Measurements from ENCODE around the gene LRRC43.

The LRRC43 gene

GRCh38 chr12:122225683-122226365, 42.9 kb downstream of the LRRC43 start, which contains the start of gene DIABLO:
DIABLO (minus strand) TSS chr12:122226052; CDS start chr12:122226014, 38 bp downstream.
- peak; percentile 98 to 99 for DNase-seq (ENCODE audit: low read depth in 2 of 2, low spot score in 1 of 2)

DNA sequence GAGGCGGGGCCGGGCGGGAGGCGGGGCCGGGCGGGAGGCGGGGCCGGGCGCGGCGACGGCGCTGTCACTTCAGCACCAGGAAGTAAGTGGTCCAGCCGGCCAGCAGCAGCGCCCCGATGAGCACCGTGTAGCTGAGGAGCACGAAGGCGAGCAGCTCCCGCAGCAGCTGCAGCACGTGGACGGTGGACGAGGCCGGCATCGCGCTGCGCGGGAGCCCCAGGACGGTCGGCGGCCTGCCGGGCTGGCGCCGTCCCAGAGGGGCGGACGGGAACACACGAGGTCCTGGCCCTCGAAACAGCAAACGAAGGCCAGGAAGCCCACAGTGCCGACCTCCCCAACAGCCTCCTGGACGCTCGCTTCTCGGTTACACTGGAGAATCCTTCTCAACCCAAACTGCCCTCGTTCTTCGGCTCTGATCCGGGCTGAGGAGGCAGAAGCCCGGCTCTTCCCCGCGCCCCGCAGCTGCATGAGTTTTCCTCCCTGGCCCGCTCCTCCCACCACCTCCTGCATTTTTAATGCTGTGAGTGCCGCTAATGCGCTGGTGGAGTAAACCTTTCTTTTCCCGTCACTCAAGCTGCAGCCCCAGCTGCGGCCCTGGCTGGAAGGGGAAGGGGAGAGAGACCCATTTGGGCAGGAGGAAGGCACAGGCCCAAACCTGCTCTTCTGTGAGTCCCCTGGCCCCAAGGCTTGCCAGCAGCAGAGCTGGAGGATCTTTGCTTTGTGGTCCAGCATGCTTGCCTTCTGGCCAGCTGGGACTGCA, 43.6 kb downstream of the LRRC43 start:
- no peak for DNase-seq (ENCODE audit: low read depth in 2 of 2, low spot score in 1 of 2)

GRCh38 chr12:122227341-122227740, 44.4 kb downstream of the LRRC43 start:
- DNase-seq (ENCODE audit: low read depth in 2 of 2, low spot score in 1 of 2) = peak in 1 of 2 donors; percentile 44

DNA sequence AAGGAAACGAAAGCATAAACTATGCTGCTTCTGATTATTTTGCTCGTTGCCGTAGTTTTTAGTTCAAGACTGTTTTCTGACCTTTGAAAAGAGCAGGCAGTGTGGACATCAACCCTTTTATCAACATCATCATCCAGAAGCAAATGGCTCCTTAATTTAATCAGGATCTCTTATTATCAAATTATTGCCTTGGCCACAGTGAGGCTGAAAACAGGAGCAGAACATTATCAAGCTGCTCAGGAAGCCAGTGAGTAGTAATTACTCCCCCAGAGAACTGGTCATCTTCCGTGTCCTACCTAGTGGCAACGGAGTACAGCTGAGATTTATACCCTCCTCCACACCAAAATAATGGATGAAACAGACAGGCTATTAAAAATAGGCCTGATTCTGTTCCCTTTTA, 45.2 kb downstream of the LRRC43 start:
- DNase-seq (ENCODE audit: low read depth in 2 of 2, low spot score in 1 of 2) = no peak

DNA sequence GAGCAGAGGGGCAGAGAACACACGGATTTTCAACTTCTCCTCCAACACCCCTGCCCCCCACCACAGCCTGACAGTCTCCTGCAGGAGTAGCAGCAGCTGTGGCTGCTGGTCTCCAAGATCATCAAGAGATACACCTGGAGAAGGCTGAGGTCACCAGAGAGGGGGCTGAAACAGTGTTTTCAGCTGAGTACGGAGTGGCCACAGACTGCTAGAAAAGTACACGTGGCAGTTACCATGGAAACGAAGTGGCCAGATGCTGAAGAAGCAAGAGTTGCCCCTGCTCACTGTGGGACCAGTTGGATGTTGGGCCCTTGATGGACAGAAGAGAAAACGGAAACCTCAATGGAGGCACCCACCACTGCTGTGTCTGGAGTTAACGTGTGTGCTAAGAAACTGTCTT, 47.9 kb downstream of the LRRC43 start:
- no peak for DNase-seq (ENCODE audit: low read depth in 2 of 2, low spot score in 1 of 2)

DNA sequence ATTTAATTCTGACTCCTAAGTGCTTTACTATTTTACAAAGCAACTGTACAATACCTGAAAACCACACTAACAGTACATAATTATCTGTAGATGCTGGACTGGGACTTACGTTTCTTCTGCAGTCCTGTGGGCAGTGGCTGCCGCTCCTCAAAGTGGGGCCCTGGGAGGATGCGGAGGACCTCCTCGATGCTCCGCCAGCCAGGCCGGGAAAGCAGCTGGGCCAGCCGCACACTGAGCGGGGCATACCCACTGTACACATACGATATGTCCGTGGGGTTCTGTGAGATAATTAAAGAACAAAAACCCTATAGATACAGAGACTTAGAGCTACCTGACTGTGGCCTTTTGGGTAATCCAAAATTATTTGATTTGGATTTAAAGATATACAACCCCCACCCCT, 49.8 kb downstream of the LRRC43 start:
- no peak for DNase-seq (ENCODE audit: low read depth in 2 of 2, low spot score in 1 of 2)

DNA sequence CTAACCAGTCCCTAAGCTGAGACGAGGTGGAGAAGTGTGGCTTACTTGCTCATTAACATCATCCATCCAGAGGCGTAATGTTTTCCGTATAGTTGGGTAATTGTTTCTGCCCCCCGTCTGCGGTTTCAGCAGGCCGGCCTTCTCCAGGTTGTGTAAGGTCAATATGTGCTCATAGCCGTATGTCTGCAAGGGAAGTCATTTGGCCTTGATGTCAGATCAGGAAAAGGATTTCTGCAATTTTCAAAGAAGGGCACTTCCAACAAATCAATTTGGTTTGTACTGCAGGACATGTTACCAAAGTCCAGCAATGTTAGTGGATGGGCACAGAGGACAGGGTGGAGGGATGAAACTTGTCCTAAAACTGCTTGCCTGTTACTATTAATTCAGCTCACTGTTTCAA, 52.8 kb downstream of the LRRC43 start:
- no peak for DNase-seq (ENCODE audit: low read depth in 2 of 2, low spot score in 1 of 2)

DNA sequence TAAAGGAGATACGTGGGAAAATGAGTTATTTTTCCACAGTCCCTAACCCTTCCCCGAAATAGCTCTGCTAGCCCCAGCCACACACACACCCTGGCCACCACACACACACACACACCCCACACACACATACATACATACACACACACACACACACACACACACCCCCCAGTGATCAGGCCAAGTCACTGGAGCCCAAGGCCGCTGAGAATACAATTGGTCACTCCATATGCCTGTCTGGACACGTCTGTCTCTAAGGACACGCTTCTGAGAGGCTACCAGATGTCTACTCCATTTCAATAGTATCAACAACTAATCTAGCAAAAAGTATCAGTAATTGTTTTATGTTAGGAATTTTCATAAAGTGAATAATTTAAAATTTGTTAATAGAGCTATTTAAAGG, 55.9 kb downstream of the LRRC43 start:
- no peak for DNase-seq (ENCODE audit: low read depth in 2 of 2, low spot score in 1 of 2)

DNA sequence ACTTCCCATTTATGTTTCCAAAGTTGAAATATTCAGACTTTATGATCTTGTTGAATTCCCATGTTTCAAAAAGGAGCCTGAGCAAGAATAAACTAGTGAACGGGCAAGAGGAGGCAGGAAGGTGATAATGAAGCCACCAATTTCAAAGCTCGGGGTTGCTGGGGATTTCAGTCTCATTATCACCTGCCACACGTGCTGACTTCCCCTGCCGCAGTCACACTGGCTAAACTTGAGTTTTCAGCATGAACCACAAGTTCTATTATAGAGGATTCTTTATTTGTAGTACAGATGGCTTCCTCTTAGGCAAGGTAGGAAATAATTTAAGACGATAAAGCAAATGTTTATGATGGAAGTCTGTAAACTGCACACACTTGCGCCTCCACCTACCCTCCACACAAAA, 61.0 kb downstream of the LRRC43 start:
- no peak for DNase-seq (ENCODE audit: low read depth in 2 of 2, low spot score in 1 of 2)

DNA sequence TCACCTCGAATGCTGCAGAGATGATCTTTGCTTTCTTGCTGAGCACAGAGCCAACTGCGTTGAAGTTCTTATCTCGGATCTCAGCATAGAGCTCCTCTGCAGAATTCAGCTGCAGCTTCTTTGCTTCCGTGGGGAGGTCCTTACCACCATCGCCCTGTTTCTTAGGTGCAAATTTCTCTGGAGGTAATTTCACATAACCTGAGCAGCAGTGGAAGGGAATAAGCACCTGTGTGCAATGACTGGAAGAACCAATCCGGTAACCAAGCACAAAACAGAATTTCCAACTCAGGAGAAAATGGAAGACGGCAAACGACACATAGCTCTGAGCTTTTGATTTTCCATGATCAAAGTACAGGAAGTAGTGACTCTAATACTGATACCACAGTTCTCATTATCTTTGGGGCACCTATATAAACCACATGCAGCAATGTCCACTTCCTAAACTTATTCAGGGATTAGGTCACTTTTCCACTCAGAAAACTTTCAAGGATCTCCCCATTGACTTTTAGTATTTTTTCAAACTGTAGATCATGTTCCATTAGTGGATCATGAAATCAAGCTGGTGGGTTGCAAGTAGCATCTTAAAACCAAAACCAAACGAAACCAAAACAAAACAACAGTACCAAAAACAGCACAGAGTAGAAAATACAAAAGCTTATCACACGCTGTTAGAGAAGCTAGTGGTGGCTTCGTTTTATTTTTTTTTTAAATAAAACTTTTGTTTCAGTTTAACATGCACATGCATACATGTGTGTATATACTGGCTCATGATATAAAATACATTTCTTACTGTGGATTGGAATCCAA, 61.8 kb downstream of the LRRC43 start:
- no peak for DNase-seq (ENCODE audit: low read depth in 2 of 2, low spot score in 1 of 2)

DNA sequence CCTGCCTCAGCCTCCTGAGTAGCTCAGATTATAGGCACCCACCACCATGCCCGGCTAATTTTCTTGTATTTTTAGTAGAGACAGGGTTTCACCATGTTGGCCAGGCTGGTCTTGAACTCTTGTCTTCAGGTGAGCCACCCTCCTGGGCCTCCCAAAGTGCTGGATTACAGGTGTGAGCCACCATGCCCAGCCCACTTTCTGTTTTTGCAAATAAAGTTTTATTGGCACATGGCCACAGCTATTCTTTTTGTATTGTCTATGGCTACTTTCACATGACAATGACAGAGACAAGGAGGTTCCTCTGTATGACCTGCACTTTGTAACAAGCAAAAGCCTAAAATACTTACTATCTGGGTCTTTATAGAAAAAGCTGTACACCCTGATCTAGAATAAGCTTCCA, 62.6 kb downstream of the LRRC43 start:
- DNase-seq (ENCODE audit: low read depth in 2 of 2, low spot score in 1 of 2) = no peak

DNA sequence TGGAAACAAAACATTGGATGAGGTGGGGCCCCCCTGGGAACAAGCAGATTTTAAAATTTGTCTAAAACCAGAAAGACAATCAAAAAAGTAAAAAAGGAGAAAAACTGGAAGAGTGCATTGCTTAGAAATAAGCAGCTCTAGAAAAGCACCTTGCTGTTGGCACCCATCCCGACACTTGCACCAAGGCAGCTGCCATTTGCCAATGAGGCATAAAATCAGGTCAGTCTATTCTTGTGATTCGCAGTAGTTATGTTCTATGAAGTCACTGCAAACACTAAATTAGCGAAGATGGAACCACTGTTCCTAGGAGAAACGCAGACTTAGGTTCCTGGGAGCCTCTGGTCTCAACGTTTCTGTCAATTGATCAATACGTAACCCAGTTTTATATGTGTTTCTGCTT, 67.1 kb downstream of the LRRC43 start:
- no peak for DNase-seq (ENCODE audit: low read depth in 2 of 2, low spot score in 1 of 2)

DNA sequence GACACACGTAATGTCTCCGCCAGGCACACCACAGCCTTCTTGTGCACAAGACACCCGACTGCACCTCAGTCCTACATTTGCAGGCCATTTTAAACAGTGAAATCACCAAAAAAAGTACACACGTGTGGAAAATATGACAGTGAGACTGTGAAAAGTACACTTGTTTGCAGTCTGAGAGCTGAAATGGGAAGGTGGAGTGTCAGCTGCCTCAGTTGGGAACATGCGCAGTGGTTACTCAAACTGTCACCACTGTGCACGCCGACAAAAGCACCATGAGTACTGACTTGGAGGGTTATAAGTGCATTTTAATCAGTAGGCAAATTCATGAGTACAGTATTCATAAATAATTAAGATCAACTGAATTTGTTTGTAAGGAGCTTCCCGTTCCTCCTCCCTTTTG, 67.6 kb downstream of the LRRC43 start:
- DNase-seq (ENCODE audit: low read depth in 2 of 2, low spot score in 1 of 2) = no peak
